ENCODE results near the gene ELANE. TPM values are rescaled to one million over a fixed set of nuclear protein-coding genes. Genes with fewer than 3 reads are reported as not detected.
A peak's percentile ranks its signal among the peaks of the same experiment; 100 is the strongest.
"Not testable (repeated sequence)": the region's sequence is repeated elsewhere in the genome, so short reads cannot be mapped to it uniquely, and the experiment has no call there.

Gene ELANE
- total RNA-seq, 2 donors from 2014 or later: 1.5 to 2.4 TPM

DNA sequence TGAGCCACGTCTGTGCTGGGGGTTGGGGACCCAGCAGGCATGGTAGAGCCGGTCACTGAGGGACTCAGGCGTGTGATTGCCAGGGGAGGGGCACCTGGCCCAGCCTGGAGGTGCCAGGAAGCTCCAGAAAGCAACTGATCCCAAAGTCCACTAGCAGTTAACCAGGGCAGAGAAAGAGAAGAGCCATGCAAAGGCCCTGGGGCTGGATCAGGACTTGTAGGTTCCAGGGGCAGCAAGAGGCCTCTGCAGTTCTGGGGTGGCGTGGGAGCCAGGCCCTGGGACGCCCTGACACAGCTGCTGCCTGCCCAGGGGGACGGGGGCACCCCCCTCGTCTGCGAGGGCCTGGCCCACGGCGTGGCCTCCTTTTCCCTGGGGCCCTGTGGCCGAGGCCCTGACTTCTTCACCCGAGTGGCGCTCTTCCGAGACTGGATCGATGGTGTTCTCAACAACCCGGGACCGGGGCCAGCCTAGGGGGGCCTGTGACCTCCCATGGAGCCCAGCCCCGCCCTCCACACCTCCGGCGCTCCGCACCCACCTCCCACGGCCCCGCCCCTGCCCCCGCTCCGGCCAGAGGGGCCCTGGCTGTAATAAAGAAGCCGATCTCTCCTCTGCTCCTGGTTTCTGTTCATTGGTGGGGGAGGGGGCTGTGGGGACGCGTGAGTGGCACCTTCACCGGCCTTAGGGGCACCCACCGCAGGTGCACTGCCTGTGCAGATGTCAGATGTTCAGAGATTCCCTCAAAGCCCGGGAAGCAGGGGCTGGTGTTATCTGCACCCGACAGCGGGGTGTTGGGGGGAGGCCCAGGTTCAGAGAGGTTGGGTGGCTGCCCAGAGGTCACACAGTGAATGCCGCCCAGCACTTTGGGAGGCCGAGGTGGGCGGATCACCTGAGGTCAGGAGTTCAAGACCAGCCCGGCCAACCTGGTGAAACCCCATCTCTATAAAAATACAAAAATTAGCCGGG is 20.4 kb upstream of the ELANE start:
- ATAC-seq: no peak
- intact Hi-C loops (cut with DNase I): no loop called here
- DNase-seq: no peak

DNA sequence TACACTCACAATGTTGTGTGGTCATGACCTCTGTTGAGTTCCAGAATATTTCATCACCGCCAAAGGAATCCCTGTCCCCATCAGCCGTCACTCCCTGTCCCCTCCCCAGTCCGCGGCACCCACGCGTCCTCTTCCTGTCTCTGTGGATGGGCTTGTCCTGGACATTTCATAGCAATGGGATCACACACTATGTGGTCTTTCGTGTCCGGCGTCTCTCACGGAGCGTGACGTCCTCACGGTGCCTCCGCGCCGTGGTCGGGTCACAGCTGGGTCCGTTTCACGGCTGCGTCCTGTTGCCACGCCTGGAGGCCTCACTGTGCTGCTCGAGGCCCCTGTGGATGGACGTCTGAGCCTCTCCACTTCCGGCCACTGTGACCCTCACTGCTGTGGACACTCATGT is 17.9 kb upstream of the ELANE start:
- no peak for DNase-seq
- intact Hi-C loops (cut with DNase I): no loop called here
- no peak for ATAC-seq

DNA sequence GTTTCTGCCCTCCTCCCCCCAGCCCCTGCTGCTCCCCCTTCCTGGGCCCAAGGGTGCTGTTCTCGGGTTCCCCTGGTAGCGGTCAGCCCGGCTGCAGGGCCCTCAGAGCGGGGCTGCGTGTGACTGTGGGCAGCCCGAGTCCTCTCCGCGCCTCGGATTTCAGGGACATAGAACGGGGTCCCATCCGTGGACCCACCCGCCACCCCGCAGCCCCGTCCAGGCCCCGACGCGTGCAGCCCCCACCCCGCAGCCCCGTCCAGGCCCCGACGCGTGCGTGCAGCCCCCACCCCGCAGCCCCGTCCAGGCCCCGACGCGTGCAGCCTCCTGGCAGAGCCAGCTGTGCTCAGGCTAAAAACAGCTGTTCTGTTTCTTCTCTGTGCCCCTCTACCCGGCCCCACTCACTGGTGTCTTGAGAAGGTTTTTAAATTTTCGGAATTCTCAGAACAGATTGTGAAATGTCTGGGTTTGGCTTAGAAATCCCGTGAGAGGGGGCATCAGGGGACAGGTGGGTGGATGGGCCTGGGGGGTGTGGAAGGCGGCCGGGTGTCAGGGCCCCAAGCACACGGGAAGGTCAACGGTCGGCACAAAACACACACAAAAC is 16.8 kb upstream of the ELANE start:
- no peak for DNase-seq
- ATAC-seq: peak in 1 of 2 donors; percentile 60
- intact Hi-C loops (cut with DNase I): no loop called here

DNA sequence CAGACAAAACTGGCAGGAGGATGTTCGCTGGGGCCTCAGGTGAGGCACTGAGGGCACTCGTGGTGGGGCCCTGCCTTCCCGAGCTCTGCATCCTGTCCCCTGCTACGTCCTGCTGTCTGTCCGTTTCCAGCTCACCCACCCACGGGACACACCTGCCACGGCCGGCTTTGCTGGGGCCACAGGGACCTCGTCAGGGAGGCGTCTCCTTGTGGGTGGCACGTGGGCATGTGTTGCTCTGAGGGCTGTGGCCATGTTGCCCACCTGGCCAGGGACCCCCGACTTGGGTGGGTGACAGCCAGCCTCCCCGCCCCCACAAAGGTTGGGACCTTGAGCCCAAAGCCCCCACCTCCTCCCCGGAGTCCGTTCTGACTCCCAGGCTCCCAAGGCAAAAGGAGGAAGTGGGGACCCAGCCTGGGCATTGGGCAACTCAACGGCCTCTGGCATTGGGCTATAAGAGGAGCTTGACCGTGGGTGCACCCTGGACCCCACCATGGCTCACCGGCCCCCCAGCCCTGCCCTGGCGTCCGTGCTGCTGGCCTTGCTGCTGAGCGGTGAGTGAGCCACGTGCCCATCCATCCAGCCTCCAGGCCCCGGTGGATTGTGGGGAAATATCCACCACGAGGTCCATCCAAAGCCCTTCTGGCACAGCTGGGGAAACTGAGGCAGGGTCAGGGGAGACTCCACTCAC is 11.4 kb upstream of the ELANE start, which contains the start of gene PRTN3:
TSS of gene PRTN3 (plus strand) at position 481 of the 688 bp plus-strand sequence. CDS start at position 491, 10 bp downstream.
- intact Hi-C loops (cut with DNase I): loop anchor here in 1 of 2 donors (10.0 kb wide), 1 partner anchor 76 kb away; no protein-coding TSS in a partner anchor
- peak in 1 of 2 donors; percentile 6 for ATAC-seq
- no peak for DNase-seq

DNA sequence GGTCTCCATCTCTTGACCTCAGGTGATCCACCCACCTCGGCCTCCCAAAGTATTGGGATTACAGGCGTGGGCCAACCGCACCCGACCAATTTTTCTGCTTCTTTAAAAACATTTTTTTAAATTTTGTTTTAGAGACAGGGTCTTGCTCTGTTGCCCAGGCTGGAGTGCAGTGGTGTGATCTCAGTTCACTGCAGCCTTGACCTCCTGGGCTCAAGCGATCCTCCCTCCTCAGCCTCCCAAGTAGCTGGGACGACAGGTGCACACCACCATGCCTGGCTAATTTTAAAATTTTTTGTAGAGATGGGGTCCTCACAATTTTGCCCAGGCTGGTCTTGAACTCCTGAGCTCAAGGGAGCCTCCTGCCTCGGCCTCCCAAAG is 9.3 kb upstream of the ELANE start:
- ATAC-seq, DNase-seq: not testable (repeated sequence)
- intact Hi-C loops (cut with DNase I): loop anchor here in 1 of 2 donors (10.0 kb wide), 1 partner anchor 78 kb away; no protein-coding TSS in a partner anchor

DNA sequence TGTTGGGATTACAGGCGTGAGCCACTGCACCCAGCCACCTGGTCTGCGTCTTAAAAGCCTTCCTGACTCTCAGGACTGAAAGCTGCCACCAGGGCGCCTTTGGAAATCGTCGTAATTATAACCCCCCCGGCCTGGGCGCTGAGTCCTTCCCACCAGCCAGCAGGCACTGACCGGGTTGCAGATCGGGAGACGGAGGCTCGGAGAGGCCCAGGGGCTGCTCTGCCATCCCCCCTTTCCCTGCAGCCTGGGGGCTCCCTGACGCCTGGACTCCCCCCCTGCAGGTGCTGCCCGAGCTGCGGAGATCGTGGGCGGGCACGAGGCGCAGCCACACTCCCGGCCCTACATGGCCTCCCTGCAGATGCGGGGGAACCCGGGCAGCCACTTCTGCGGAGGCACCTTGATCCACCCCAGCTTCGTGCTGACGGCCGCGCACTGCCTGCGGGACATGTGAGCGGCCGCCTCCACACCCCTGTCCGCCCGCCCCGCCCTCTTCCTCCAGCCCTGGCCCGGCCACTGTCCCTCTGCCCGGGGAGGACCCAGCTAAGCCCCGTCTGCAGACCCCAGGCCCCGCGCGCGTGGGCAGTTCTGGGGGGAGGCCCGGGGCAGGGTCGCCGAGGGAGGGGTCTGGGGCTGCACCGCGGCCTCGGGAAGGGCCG is 8.8 kb upstream of the ELANE start:
- intact Hi-C loops (cut with DNase I): loop anchor here in 1 of 2 donors (10.0 kb wide), 1 partner anchor 79 kb away; no protein-coding TSS in a partner anchor
- DNase-seq (no peak), ATAC-seq (peak; percentile 20 to 41)

DNA sequence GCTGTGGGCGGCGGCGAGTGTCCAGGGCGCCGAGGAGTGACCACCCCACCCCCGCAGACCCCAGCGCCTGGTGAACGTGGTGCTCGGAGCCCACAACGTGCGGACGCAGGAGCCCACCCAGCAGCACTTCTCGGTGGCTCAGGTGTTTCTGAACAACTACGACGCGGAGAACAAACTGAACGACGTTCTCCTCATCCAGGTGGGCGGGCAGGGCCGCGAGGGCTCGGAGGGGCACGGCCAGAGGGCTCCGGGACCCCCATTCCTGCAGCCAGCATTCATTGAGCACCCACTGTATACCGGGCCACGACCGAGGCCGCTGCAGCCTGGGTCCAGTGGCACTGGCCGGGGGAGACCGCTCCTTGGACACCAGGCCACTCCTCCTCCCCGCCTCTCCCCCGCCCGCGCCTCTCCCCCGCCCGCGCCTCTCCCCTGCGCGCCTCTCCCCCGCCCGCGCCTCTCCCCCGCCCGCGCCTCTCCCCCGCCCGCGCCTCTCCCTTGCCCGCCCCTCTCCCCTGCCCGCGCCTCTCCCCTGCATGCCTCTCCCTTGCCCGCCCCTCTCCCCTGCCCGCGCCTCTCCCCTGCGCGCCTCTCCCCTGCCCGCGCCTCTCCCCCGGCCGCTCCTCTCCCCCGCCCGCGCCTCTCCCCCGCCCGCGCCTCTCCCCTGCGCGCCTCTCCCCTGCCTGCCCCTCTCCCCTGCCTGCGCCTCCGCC is 8.1 kb upstream of the ELANE start:
- intact Hi-C loops (cut with DNase I): loop anchor here in 1 of 2 donors (10.0 kb wide), 1 partner anchor 79 kb away; no protein-coding TSS in a partner anchor
- no peak for ATAC-seq
- no peak for DNase-seq

DNA sequence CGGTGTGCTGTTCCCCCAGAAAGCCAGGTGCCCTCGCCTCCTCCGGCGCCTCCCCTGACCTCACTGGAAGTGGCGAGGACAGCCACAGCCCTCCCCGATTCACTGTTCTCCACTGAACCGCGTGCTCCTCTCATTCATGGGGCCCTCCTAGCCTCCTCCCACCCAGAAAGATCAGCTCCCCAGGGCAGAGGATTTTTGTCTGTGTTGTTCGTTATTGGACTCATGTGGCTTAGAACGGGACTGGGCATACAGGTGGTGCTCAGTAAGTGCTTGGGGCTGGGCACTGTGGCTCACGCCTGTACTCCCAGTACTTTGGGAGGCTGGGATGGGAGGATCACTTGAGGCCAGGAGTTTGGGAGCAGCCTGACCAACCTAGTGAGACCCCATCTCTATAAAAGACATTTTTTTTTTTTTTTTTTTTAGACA is 7.5 kb upstream of the ELANE start:
- no peak for ATAC-seq
- intact Hi-C loops (cut with DNase I): loop anchor here in 1 of 2 donors (10.0 kb wide), 1 partner anchor 80 kb away; no protein-coding TSS in a partner anchor
- no peak for DNase-seq

DNA sequence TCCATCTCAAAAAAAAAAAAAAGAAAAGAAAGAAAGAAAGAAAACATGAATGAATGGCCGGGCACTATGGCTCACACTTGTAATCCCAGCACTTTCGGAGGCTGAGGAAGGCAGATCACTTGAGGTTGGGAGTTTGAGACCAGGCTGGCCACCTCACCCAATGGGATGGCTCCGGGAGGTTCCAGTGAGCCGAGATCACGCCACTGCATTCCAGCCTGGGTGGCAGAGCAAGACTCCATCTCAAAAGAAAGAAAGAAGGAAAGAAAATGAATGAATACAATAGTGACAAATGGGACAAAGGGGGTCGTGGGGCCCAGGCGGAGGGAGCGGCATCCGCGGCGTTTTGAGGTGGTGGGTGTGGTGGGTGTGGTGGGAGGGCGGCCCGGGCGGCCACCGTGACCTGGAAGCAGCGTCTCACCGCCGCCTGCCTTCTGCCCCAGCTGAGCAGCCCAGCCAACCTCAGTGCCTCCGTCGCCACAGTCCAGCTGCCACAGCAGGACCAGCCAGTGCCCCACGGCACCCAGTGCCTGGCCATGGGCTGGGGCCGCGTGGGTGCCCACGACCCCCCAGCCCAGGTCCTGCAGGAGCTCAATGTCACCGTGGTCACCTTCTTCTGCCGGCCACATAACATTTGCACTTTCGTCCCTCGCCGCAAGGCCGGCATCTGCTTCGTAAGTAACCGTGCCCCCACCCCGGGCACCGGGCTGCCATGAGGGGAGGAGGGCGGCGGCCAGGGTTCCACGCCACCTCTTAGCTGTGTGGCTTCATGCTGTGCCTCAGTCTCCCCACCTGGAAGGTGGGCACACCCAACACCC is 6.2 kb upstream of the ELANE start:
- intact Hi-C loops (cut with DNase I): loop anchor here in 1 of 2 donors (10.0 kb wide), 1 partner anchor 81 kb away; no protein-coding TSS in a partner anchor

DNA sequence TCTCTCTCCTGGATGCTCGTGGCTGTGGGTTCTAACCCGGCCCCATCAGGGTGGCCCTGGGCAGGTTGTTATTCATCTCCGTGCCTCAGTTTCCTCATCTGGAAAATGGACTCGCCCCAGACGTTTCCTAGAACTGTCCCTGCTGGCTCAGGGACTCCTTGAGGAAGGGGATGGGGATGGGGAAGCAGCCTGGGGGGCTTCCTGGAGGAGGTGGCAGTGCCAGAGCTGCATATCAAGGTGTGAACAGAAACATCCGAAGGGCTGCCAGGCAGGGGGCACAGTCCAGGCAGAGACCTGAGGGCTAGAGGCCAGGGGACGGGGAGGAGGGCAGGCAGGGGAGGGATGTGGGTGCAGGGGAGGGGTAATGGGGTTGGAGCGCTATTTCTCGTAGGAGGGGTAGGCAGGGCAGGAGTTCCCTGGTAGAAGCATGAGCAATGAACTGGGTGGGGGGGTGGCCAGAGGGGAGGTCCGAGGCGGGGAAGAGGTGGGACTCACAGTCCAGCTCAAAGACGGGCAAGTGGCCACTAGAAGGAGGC is 3.6 kb upstream of the ELANE start:
- DNase-seq: peak; percentile 53
- intact Hi-C loops (cut with DNase I): loop anchor here in 1 of 2 donors (10.0 kb wide), 1 partner anchor 84 kb away; no protein-coding TSS in a partner anchor
- peak in 1 of 2 donors; percentile 47 for ATAC-seq

More for the DNA sequence above, 6.2 kb upstream of the ELANE start:
- peak; percentile 20 for DNase-seq
- ATAC-seq: no peak

DNA sequence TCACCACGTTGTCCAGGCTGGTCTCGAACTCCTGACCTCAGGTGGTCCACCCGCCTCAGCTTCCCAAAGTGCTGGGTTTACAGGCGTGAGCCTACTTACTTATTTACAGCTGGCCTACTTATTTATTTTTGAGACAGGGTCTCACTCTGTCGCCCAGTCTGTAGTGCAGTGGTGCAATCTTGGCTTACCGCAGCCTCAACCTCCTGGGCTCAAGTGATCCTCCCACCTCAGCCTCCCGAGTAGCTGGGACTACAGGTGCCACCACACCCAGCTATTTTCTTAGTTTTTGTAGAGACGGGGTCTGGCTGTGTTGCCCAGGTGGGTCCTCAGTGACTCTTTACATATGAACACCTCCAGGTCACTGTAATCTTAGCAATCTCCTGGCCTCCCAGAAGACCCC is 2.9 kb upstream of the ELANE start:
- intact Hi-C loops (cut with DNase I): loop anchor here in 1 of 2 donors (10.0 kb wide), 1 partner anchor 84 kb away; no protein-coding TSS in a partner anchor
- not testable (repeated sequence) for DNase-seq, ATAC-seq

DNA sequence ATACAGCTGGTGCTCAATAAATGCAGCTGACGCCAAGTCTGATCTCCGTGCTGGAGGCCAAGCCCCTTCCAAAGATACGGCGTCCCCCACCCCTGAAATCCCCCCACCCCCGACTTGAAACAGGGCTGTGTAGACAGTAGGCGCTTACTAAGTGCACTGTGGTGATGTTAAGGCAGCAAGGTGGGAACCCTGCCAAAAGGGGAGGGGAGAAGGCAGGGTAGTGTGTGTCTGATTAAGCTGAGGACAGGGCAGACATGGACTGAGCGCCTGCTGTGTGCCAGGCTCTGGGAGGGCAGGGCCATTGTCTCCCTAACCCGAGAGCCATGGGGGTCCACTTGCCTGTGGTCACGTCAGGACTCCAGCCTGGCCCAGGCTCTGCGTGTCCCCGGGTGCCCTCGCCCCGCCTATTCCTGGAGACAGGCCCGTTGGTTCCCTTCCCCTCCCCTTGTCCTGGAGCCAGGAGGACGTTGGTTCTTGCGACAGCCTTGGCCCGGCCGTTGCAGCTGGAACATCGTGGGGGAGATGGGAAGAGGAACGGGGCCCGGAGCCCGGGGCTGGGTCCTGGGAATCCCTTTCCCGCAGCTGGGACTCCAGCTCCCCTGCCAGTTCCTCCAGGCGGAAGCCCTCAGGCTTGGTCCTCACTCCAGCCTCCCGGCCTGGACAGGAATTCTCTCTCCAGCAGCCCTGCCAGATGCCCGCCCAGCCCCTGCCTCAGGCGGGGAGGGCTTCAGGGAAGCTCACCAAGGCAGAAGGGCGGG is 1.7 kb upstream of the ELANE start:
- intact Hi-C loops (cut with DNase I): loop anchor here (10.0 kb wide), 2 partner anchors 76 to 134 kb away; partner anchors contain the start of gene WDR18 (in 1 of the 2)
- ATAC-seq (peak; percentile 84 to 88), DNase-seq (peak; percentile 94)

DNA sequence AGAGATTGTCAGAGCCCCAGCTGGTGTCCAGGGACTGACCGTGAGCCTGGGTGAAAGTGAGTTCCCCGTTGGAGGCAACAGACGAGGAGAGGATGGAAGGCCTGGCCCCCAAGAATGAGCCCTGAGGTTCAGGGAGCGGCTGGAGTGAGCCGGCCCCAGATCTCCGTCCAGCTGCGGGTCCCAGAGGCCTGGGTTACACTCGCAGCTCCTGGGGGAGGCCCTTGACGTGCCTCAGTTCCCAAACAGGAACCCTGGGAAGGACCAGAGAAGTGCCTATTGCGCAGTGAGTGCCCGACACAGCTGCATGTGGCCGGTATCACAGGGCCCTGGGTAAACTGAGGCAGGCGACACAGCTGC is 1.1 kb upstream of the ELANE start:
- intact Hi-C loops (cut with DNase I): loop anchor here (10.0 kb wide), 2 partner anchors 76 to 134 kb away; partner anchors contain the start of gene WDR18 (in 1 of the 2)
- DNase-seq: no peak
- ATAC-seq: no peak

DNA sequence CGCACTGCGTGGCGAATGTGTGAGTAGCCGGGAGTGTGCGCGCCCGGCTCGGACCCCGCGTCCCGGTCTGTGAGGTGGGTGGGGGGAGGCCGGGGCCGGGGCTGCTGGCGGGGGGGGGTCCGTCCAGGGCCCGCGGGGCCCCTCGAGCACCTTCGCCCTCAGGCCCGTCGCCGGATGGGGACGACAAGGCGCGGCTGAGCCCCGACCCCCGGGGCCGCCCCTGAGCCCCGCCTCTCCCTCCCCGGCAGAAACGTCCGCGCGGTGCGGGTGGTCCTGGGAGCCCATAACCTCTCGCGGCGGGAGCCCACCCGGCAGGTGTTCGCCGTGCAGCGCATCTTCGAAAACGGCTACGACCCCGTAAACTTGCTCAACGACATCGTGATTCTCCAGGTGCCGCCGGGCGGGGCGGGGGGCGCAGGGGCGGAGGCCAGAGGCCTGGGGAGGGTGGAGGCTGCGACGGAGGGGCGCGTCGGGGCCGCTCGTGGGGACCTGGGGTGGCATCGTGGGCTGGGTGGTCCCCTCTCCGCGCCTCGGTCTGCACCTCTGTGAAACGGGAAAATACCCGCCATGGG is 997 bp downstream of the ELANE start:
- DNase-seq (no peak), ATAC-seq (no peak)
- intact Hi-C loops (cut with DNase I): loop anchor here (10.0 kb wide), 2 partner anchors 78 to 132 kb away; partner anchors contain the start of gene WDR18 (in 1 of the 2)

DNA sequence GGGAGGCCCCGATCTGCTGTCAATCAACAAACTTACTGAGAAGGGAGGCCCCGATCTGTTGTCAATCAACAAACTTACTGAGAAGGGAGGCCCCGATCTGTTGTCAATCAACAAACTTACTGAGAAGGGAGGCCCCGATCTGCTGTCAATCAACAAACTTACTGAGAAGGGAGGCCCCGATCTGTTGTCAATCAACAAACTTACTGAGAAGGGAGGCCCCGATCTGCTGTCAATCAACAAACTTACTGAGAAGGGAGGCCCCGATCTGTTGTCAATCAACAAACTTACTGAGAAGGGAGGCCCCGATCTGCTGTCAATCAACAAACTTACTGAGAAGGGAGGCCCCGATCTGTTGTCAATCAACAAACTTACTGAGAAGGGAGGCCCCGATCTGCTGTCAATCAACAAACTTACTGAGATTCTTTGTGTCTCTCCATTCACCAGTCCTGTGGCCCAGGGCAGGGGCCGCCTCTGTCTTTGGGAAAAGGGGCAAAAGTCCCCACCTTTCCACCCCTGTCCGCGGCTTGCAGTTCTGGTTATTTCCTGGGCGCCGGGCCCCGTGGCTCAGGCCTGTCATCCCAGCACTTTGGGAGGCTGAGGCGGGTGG is 1.6 kb downstream of the ELANE start:
- ATAC-seq, DNase-seq: not testable (repeated sequence)
- intact Hi-C loops (cut with DNase I): loop anchor here (10.0 kb wide), 2 partner anchors 79 to 131 kb away; partner anchors contain the start of gene WDR18 (in 1 of the 2)

Measured in left cardiac atrium (tissue), 4 donors.